PC-9 (cell line): Measurements from ENCODE around the gene DIPK2B. TPM values are rescaled to one million over a fixed set of nuclear protein-coding genes. Genes with fewer than 3 reads are reported as not detected.

Experiments used
- Bru-seq: library from RNA; stranded (reverse); fragments of 400-500 nt; gene quantifications from one replicate; lab custom pipeline; 2021; lab: Mats Ljungman, UMichigan
- BruChase-seq, 2 experiments: library from RNA; stranded (reverse); fragments of 400-500 nt; gene quantifications; one replicate each; lab custom pipeline; 2021; lab: Mats Ljungman, UMichigan
- BruUV-seq: library from RNA; stranded (reverse); fragments of 400-500 nt; replicated peaks from 2 replicates; lab custom pipeline; 2021; lab: Mats Ljungman, UMichigan
- CTCF ChIA-PET: fragments of 300-600 bp; sonication (Branson Sonifier 250); formaldehyde crosslinking; loops from one replicate; lab custom pipeline; 2022; ENCODE audit warnings: antibody characterized with exemption; lab: Charles Lee
- POLR2A ChIA-PET: fragments of 300-600 bp; sonication (Branson Sonifier 250); formaldehyde crosslinking; loops from one replicate; lab custom pipeline; 2022; ENCODE audit warnings: antibody characterized with exemption; ENCODE audit not compliant: unreplicated experiment; lab: Charles Lee
- DNase-seq, 2 experiments: peaks; one replicate each; pipeline versions ENCODE4 v3.0.0 to v3.0.0-alpha.2; 2015 to 2022; ENCODE audit warnings: mixed read lengths in 1 of 2
- H2AFZ ChIP-seq: fragments of 200-600 bp; sonication (generic); 2 replicates; pipeline ENCODE4 v1.8.1; 2017; ENCODE audit warnings: antibody characterized with exemption
- H3F3A ChIP-seq: fragments of 200-600 bp; sonication (generic); 2 replicates; pipeline ENCODE4 v1.8.1; 2017; ENCODE audit warnings: antibody characterized with exemption, mild to moderate bottlenecking, low read depth; ENCODE audit not compliant: insufficient read depth
- H3K27ac ChIP-seq: fragments of 200-600 bp; sonication (generic); 2 replicates; pipeline ENCODE4 v1.6.1; 2016; ENCODE audit warnings: mixed run types
- H3K27me3 ChIP-seq: fragments of 200-600 bp; sonication (generic); 2 replicates; pipeline ENCODE4 v1.6.1; 2016; ENCODE audit warnings: low read depth, mixed run types; ENCODE audit not compliant: insufficient read depth
- H3K36me3 ChIP-seq: fragments of 200-600 bp; sonication (generic); 2 replicates; pipeline ENCODE4 v1.6.1; 2016; ENCODE audit warnings: low read depth, mixed run types
- H3K4me1 ChIP-seq: fragments of 200-600 bp; sonication (generic); replicated peaks from 2 replicates; pipeline ENCODE4 v1.6.1; 2016; ENCODE audit warnings: mixed run types; ENCODE audit not compliant: insufficient read depth
- H3K4me2 ChIP-seq: fragments of 200-600 bp; sonication (generic); 2 replicates; pipeline ENCODE4 v1.6.1; 2017; ENCODE audit warnings: mixed run types
- H3K4me3 ChIP-seq: fragments of 200-600 bp; sonication (generic); 2 replicates; pipeline ENCODE4 v1.6.1; 2016; ENCODE audit warnings: mixed run types
- H3K79me2 ChIP-seq: fragments of 200-600 bp; sonication (generic); 2 replicates; pipeline ENCODE4 v1.6.1; 2017; ENCODE audit warnings: low read depth, mixed run types
- H3K9me2 ChIP-seq: fragments of 200-600 bp; sonication (generic); 2 replicates; pipeline ENCODE4 v1.8.1; 2017; ENCODE audit warnings: mild to moderate bottlenecking; ENCODE audit not compliant: insufficient read depth
- H3K9me3 ChIP-seq: fragments of 200-600 bp; sonication (generic); 2 replicates; pipeline ENCODE4 v1.8.1; 2016; ENCODE audit warnings: low read depth; ENCODE audit not compliant: insufficient read depth
- H4K20me1 ChIP-seq: fragments of 200-600 bp; sonication (generic); 2 replicates; pipeline ENCODE4 v1.8.1; 2017; ENCODE audit not compliant: insufficient read depth
- EZH2 ChIP-seq: fragments of 200-600 bp; sonication (generic); IDR thresholded peaks from 2 replicates; pipeline ENCODE4 v1.8.0; 2017; ENCODE audit warnings: antibody characterized with exemption, low read depth
- intact Hi-C: fragments of 100-400 bp; cut with micrococcal nuclease; formaldehyde crosslinking; loops from one replicate; pipeline ENCODE4 v1.10.0; 2022; ENCODE audit not compliant: unreplicated experiment
- long read RNA-seq: library from polyadenylated mRNA; stranded (forward); transcript quantifications from one replicate; pipeline ENCODE4 v2.0.0, GENCODE V29; 2022
- total RNA-seq: library from RNA; stranded (reverse); gene quantifications from 2 replicates; pipeline ENCODE4 v1.2.3, GENCODE V29; 2021
- TF ChIP-seq, protein P1 (sequence below): fragments of 200-600 bp; sonication (generic); conservative IDR thresholded peaks from 2 replicates; pipeline ENCODE4 v1.6.1; 2017; ENCODE audit warnings: mixed run types, antibody characterized with exemption, mild to moderate bottlenecking, moderate library complexity

DIPK2B gene, protein sequence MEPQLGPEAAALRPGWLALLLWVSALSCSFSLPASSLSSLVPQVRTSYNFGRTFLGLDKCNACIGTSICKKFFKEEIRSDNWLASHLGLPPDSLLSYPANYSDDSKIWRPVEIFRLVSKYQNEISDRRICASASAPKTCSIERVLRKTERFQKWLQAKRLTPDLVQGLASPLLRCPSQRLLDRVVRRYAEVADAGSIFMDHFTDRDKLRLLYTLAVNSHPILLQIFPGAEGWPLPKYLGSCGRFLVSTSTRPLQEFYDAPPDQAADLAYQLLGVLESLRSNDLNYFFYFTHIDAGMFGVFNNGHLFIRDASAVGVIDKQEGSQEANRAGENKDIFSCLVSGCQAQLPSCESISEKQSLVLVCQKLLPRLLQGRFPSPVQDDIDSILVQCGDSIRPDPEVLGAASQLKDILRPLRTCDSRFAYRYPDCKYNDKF
- total RNA-seq (not detected in 2 replicates), Bru-seq, nascent RNA (not detected), BruChase-seq, experiment 1, labeled RNA remaining after a 2-hour chase (not detected), BruChase-seq, experiment 2, labeled RNA remaining after a 6-hour chase (not detected)
- long read RNA-seq = 0 reads

DNA sequence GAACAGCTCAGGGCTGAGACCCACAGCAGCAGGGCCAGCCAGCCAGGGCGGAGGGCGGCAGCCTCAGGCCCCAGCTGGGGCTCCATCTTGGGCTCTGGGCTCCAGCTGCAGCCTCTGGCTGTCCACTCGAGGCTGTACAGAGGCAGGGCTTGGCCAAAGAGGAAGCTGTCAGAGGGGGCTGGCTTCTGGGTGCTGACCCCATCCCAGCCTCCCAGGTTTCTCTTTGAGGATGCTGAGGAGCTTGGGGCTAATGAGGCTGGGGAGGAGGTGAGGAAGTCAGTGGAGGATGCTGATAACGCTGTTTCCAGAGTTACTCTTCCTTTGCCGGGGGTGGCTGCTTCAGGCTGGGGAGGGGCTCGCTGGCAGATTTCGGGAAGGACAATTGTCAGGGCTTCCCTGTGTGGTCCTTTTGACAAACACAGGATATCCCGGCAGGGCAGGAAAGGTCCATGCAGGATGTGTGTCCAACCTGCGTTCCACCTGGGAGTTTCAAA lies at the start of gene DIPK2B:
Gene DIPK2B (minus strand): TSS at position 136 of the 494 bp plus-strand sequence. CDS start 50 bp downstream, at position 86.
- DNase-seq = no peak
- no TSS peak for BruUV-seq
- H3F3A ChIP-seq = no peaks in the 10 kb centered on the region
- intact Hi-C loops = no loop called here
- CTCF ChIA-PET = no interaction called here
- no peaks in the 10 kb centered on the region for H4K20me1 ChIP-seq
- POLR2A ChIA-PET = no interaction called here
- no peaks in the 10 kb centered on the region for H3K4me1 ChIP-seq
- H2AFZ ChIP-seq = no peak within 1 kb of the TSS
- H3K4me2 ChIP-seq = no peak within 1 kb of the TSS
- H3K4me3 ChIP-seq = no peak within 1 kb of the TSS
- no peaks in the 10 kb centered on the region for H3K9me2 ChIP-seq
- TF ChIP-seq, protein P1, sequence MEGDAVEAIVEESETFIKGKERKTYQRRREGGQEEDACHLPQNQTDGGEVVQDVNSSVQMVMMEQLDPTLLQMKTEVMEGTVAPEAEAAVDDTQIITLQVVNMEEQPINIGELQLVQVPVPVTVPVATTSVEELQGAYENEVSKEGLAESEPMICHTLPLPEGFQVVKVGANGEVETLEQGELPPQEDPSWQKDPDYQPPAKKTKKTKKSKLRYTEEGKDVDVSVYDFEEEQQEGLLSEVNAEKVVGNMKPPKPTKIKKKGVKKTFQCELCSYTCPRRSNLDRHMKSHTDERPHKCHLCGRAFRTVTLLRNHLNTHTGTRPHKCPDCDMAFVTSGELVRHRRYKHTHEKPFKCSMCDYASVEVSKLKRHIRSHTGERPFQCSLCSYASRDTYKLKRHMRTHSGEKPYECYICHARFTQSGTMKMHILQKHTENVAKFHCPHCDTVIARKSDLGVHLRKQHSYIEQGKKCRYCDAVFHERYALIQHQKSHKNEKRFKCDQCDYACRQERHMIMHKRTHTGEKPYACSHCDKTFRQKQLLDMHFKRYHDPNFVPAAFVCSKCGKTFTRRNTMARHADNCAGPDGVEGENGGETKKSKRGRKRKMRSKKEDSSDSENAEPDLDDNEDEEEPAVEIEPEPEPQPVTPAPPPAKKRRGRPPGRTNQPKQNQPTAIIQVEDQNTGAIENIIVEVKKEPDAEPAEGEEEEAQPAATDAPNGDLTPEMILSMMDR = no peak
- no peak for TF ChIP-seq EZH2
- H3K9me3 ChIP-seq = no peaks in the 10 kb centered on the region
- H3K36me3 ChIP-seq = no peaks in the 10 kb centered on the region
- H3K27me3 ChIP-seq = no peaks in the 10 kb centered on the region
- no peak within 1 kb of the TSS for H3K27ac ChIP-seq
- no peaks in the 10 kb centered on the region for H3K79me2 ChIP-seq

DNA sequence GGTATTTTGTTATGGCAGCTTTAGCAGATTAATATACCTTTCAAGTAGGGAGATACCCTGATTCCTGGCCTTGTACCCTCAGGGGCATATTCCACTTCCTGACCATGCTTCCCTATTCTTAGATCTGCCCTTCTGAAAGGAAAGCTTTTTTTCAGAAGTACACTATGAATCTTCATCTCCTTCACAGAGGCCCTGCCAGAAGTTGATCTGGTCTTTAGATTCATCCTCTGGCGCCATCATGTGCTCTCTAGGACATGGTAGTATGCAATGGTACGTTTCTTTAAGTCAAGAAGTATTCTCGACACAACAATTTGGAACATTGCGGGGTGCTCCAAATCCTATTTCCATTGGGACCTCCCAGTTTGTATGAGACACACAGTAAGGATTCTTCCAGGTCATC lies 39.6 kb upstream of the DIPK2B start:
- H3F3A ChIP-seq = no peaks in the 10 kb centered on the region
- no peaks in the 10 kb centered on the region for H4K20me1 ChIP-seq
- no peak for DNase-seq
- POLR2A ChIA-PET = no interaction called here
- no peak overlapping the region for H3K4me2 ChIP-seq
- no peak for TF ChIP-seq EZH2
- TF ChIP-seq, protein P1 = no peak
- no peak overlapping the region for H2AFZ ChIP-seq
- no TSS peak for BruUV-seq
- no peak overlapping the region for H3K27ac ChIP-seq
- H3K27me3 ChIP-seq = no peaks in the 10 kb centered on the region
- no peaks in the 10 kb centered on the region for H3K9me2 ChIP-seq
- CTCF ChIA-PET = no interaction called here
- no peaks in the 10 kb centered on the region for H3K4me1 ChIP-seq
- intact Hi-C loops = no loop called here
- no peaks in the 10 kb centered on the region for H3K9me3 ChIP-seq
- no peaks in the 10 kb centered on the region for H3K79me2 ChIP-seq
- H3K36me3 ChIP-seq = no peaks in the 10 kb centered on the region
- no peak overlapping the region for H3K4me3 ChIP-seq

DNA sequence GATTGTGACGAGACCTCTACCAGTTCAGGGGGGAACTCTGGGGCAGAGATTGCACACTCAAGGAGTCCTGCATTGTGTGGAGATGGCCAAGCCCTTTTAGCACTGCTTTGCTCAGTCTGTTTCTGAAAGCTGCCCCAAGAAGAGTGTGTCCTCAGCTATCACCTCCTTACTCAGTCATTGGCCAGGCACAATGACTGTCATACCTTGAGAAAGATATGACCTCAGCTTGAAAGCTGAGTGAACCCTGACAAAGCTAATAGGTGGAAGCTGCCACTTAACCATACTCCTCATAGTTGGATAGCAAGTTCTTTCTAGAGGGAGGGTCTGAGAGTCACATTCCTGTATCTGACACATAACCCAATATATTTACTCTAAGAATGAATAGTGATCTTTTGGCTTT lies 37.8 kb upstream of the DIPK2B start:
- Histone ChIP-seq H3K36me3 (no peaks in the 10 kb centered on the region), H3K9me3 (no peaks in the 10 kb centered on the region), H3K9me2 (no peaks in the 10 kb centered on the region), H3K4me2 (no peak overlapping the region), H2AFZ (no peak overlapping the region), H4K20me1 (no peaks in the 10 kb centered on the region), H3K27ac (no peak overlapping the region), H3K27me3 (no peaks in the 10 kb centered on the region), H3F3A (no peaks in the 10 kb centered on the region), H3K4me3 (no peak overlapping the region), H3K79me2 (no peaks in the 10 kb centered on the region), H3K4me1 (no peaks in the 10 kb centered on the region)
- no peak for DNase-seq
- no TSS peak for BruUV-seq
- intact Hi-C loops = no loop called here
- TF ChIP-seq EZH2 = no peak
- TF ChIP-seq, protein P1 = no peak
- ChIA-PET POLR2A (no interaction called here), CTCF (no interaction called here)
